Glutamatergic neuron (in vitro differentiated cells): ENCODE data around the gene TNNC2. TPM values are rescaled to one million over a fixed set of nuclear protein-coding genes. Genes with fewer than 3 reads are reported as not detected.
A peak's percentile ranks its signal among the peaks of the same experiment; 100 is the strongest.

ENCODE experiments used
- DNase-seq: peaks from one replicate; pipeline ENCODE4 v3.0.0; 2022
- H3K27ac Mint-ChIP-seq: one replicate; pipeline ENCODE4 v1.8.0; 2020; ENCODE audit warnings: mild to moderate bottlenecking, mixed read lengths, inconsistent platforms; ENCODE audit not compliant: unreplicated experiment
- H3K27me3 Mint-ChIP-seq: one replicate; pipeline ENCODE4 v1.8.0; 2020; ENCODE audit warnings: mild to moderate bottlenecking, moderate library complexity, mixed read lengths, inconsistent platforms; ENCODE audit not compliant: unreplicated experiment
- H3K36me3 Mint-ChIP-seq: one replicate; pipeline ENCODE4 v1.8.0; 2020; ENCODE audit warnings: mild to moderate bottlenecking, mixed read lengths, inconsistent platforms; ENCODE audit not compliant: unreplicated experiment
- H3K4me1 Mint-ChIP-seq: one replicate; pipeline ENCODE4 v1.8.0; 2020; ENCODE audit warnings: mild to moderate bottlenecking, low read depth, mixed read lengths, inconsistent platforms; ENCODE audit not compliant: unreplicated experiment
- H3K4me3 Mint-ChIP-seq: one replicate; pipeline ENCODE4 v1.8.0; 2020; ENCODE audit warnings: mild to moderate bottlenecking, mixed read lengths, inconsistent platforms; ENCODE audit not compliant: unreplicated experiment
- H3K9me3 Mint-ChIP-seq: one replicate; pipeline ENCODE4 v1.8.0; 2020; ENCODE audit warnings: mild to moderate bottlenecking, moderate library complexity, mixed read lengths, inconsistent platforms; ENCODE audit not compliant: unreplicated experiment
- CTCF ChIP-seq: fragments of 200-600 bp; sonication (generic); IDR thresholded peaks from one replicate; pipeline ENCODE4 v1.5.0; 2021; ENCODE audit not compliant: partially characterized antibody, unreplicated experiment
- total RNA-seq: library from RNA; stranded (reverse); fragmentation: NEBNext Ultra II Directional; extraction: Animal tissue kit (Norgen Biotek cat#: 25700); gene quantifications from one replicate; pipeline ENCODE4 v1.2.1, GENCODE V29; 2021; ENCODE audit not compliant: unreplicated experiment

TNNC2 gene
- total RNA-seq, 1 donor from 2014 or later = 0.64 TPM

- Mint-ChIP-seq H3K4me3 (peak overlapping the region; percentile 30), H3K27ac (no peak overlapping the region)
- DNase-seq = no peak
These were observed 8.7 kb upstream of the TNNC2 start for GRCh38 chr20:45835825-45836224.

GRCh38 chr20:45835329-45835765 lies 8.2 kb upstream of the TNNC2 start:
- Mint-ChIP-seq H3K4me3 (peak overlapping the region; percentile 82), H3K27me3 (no peaks in the 10 kb centered on the region), H3K4me1 (no peaks in the 10 kb centered on the region), H3K27ac (no peak overlapping the region), H3K9me3 (no peaks in the 10 kb centered on the region), H3K36me3 (no peaks in the 10 kb centered on the region)
- TF ChIP-seq CTCF = no peak
- no peak for DNase-seq

More at GRCh38 chr20:45835825-45836224, 8.7 kb upstream of the TNNC2 start:
- Mint-ChIP-seq H3K36me3 (no peaks in the 10 kb centered on the region), H3K4me1 (no peaks in the 10 kb centered on the region), H3K27me3 (no peaks in the 10 kb centered on the region), H3K9me3 (no peaks in the 10 kb centered on the region)
- TF ChIP-seq CTCF = no peak

- Mint-ChIP-seq H3K27ac (peak overlapping the region; percentile 8), H3K9me3 (no peaks in the 10 kb centered on the region), H3K27me3 (no peaks in the 10 kb centered on the region), H3K4me1 (no peaks in the 10 kb centered on the region), H3K4me3 (peak overlapping the region; percentile 82), H3K36me3 (no peaks in the 10 kb centered on the region)
- no peak for DNase-seq
- TF ChIP-seq CTCF = no peak
These were observed 7.7 kb upstream of the TNNC2 start for GRCh38 chr20:45834797-45835161.

DNA sequence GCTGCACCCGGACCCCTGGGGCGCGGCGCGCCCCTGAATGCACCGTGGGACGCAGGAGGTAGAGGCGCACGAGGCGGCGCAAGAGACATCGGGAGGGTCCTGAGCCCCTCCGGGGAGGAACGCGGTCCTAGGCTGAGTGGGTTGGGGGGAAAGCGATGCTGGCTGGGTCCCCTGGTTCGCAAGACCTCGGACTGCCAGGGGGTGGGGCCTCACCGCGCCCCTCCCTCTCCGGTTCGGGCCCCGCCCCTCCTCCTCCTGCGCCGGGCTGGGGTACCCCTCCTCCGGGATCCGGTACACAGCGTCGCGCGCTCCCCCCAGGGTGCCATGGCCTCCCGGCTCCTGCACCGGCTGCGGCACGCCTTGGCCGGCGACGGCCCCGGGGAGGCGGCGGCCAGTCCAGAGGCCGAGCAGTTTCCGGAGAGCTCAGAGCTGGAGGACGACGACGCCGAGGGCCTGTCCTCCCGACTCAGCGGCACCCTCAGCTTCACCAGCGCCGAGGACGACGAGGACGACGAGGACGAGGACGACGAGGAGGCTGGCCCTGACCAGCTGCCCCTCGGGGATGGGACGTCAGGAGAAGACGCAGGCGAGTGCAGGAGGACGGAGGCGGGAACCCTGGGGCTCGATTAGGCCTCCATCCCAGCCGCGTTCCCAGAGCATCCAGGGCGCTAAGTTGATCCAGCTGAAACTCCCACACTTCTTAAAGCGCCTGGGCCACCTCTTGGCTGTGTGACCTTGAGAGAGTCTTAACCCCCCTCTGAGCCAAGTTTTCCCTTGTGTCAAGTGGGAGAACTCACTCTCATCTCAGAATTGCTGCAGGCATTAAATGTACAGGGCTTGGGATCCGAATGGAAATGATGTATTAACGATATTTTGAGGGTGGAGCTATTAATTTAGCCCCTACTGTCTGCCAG lies 7.0 kb upstream of the TNNC2 start:
- no peaks in the 10 kb centered on the region for H3K36me3 Mint-ChIP-seq
- no peaks in the 10 kb centered on the region for H3K9me3 Mint-ChIP-seq
- H3K4me3 Mint-ChIP-seq = peak overlapping the region; percentile 82
- no peak overlapping the region for H3K27ac Mint-ChIP-seq
- H3K27me3 Mint-ChIP-seq = no peaks in the 10 kb centered on the region
- TF ChIP-seq CTCF = no peak
- DNase-seq = peak; percentile 76
- no peaks in the 10 kb centered on the region for H3K4me1 Mint-ChIP-seq
